ENCODE results near the gene PAIP2B. TPM values are rescaled to one million over a fixed set of nuclear protein-coding genes. Genes with fewer than 3 reads are reported as not detected.

Gene PAIP2B
- total RNA-seq, 1 donor = 0.27 TPM

DNA sequence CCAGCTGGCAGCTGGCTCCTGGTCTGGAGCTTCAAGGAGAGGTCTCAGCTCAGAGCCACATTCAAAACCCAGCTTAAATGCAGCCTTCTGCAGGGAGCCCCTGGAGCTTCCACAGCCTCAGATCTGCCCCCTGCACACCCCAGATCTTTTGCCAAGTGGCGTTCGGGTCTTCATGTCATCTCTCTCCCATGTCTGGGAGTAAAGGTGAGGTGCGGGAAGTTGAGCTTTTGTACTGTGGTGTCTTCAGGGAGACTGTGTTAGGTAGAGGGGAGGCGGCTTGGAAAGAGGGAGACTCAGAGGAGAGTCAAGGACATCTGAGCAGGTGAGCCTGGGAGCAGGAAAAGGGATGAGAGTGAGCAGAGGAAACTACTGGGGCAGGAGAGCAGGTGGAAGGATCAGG is 71.1 kb downstream of the PAIP2B start:
- TF ChIP-seq, protein P1, sequence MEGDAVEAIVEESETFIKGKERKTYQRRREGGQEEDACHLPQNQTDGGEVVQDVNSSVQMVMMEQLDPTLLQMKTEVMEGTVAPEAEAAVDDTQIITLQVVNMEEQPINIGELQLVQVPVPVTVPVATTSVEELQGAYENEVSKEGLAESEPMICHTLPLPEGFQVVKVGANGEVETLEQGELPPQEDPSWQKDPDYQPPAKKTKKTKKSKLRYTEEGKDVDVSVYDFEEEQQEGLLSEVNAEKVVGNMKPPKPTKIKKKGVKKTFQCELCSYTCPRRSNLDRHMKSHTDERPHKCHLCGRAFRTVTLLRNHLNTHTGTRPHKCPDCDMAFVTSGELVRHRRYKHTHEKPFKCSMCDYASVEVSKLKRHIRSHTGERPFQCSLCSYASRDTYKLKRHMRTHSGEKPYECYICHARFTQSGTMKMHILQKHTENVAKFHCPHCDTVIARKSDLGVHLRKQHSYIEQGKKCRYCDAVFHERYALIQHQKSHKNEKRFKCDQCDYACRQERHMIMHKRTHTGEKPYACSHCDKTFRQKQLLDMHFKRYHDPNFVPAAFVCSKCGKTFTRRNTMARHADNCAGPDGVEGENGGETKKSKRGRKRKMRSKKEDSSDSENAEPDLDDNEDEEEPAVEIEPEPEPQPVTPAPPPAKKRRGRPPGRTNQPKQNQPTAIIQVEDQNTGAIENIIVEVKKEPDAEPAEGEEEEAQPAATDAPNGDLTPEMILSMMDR (IDR thresholded peaks at IDR 0.05; ENCODE audit: insufficient read depth, low read length) = no peak
- DNase-seq (ENCODE audit: low read depth) = no peak
- H3K4me3 ChIP-seq (ENCODE audit: low read depth, low read length) = no peak overlapping the region

DNA sequence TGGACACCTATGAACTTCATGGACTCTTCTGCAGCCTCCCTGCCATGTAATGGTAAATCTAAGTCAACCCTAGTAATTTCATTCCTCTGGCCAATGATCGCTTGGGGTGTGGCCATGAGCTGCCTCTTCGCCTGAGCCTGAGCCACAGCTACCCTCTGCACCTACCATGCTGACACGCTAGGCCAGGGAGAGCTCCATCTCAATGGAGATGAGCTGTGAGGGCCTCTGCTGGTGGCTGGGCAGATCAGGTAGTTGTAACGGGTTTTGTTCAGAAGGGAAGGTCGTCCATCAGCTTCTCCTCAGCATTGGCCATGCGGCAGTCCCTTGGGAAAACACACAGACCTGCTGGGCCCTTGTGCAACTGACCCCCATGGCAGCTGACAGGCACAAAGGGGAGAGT is 72.1 kb downstream of the PAIP2B start:
- DNase-seq (ENCODE audit: low read depth) = no peak
- H3K4me3 ChIP-seq (ENCODE audit: low read depth, low read length) = no peak overlapping the region
- TF ChIP-seq, protein P1 (IDR thresholded peaks at IDR 0.05; ENCODE audit: insufficient read depth, low read length) = no peak

- H3K4me3 ChIP-seq (ENCODE audit: low read depth, low read length) = no peak overlapping the region
- no peak for DNase-seq (ENCODE audit: low read depth)
- TF ChIP-seq, protein P1 (IDR thresholded peaks at IDR 0.05; ENCODE audit: insufficient read depth, low read length) = no peak
Measured at GRCh38 chr2:71154279-71154678, 72.6 kb downstream of the PAIP2B start.

DNA sequence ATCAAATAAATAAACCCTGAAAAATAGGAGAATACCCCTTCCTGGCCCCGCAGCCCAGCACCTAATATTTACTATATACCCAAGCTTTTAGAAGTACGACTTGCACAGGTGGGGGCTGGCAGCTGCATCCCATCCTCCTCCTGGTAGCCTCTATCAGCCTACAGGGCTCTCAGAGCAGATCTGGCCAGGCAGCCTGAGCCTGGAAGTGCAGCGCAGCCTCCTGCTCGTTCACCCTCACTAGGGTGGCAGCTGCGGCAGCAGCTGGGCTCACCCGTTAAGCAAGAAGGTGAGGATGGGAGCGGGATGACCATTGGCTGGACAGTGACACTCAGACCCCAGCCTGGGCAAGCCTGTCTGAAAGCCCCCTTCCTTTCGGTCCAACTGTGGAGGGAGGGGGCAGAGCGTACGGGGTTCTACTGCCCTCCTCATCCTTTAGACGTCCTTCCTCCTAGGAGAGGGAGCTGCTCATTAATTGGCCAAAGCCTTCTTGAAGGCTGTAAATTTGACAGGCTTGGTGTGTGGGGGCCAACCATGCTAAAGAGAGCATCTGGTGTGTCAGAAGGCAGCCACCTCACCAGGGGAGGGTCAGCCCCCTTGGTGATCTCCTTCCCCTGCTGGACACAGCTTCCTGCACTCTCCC is 73.2 kb downstream of the PAIP2B start:
- no peak for DNase-seq (ENCODE audit: low read depth)
- TF ChIP-seq, protein P1 (IDR thresholded peaks at IDR 0.05; ENCODE audit: insufficient read depth, low read length) = no peak
- H3K4me3 ChIP-seq (ENCODE audit: low read depth, low read length) = no peak overlapping the region

GRCh38 chr2:71151620-71152019 is 75.3 kb downstream of the PAIP2B start:
- TF ChIP-seq, protein P1 (IDR thresholded peaks at IDR 0.05; ENCODE audit: insufficient read depth, low read length) = peak; percentile 3
- no peak overlapping the region for H3K4me3 ChIP-seq (ENCODE audit: low read depth, low read length)
- DNase-seq (ENCODE audit: low read depth) = no peak

DNA sequence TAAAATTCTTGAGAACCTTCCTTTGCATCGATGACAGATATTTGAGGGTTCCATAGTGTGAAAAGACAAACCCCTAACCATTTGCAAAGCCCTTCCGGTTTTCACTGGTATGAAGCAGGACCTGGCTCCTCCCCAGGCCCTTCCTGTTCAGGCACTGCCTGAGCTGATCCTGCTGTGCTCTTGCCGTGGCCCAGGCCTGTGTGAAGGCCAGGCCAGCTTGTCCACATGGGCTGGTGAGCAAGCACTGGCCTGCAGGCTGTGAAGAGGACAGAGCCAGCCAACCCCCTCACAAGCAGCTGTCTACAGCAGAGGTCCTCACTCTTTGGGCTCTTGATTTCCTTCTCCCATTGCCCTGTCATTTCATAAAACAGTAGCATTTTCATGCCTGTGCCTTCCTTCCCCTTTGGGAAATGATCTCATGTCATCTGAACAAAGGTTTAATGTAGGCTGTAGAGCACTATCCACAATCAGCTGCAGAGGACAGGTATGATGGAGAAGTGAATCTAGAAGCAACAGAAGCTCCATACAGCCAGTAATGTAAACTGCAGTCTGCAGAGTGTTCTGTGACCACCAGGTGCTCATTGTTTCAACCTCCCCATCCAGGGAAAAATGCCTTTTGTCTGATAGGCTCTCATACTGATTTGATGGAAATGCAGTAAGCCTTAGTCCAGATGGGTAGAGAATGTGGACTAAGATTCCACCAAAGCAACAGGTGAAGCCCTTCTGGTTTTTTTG is 76.7 kb downstream of the PAIP2B start:
- no peak for DNase-seq (ENCODE audit: low read depth)
- no peak overlapping the region for H3K4me3 ChIP-seq (ENCODE audit: low read depth, low read length)
- TF ChIP-seq, protein P1 (IDR thresholded peaks at IDR 0.05; ENCODE audit: insufficient read depth, low read length) = no peak

Measured in fibroblast of the aortic adventitia (primary cell).